Upper lobe of left lung (tissue), 4 donors: ENCODE data around the gene PDLIM4.

Experiments
- EP300 ChIP-seq, 4 donors: sonication (generic); formaldehyde crosslinking; IDR thresholded peaks; one replicate each; pipeline ENCODE4 v1.5.1; 2017; ENCODE audit warnings: antibody characterized with exemption in 4 of 4, control low read depth in 2 of 4
- POLR2A ChIP-seq, 4 donors: fragments of 450-650 bp; IDR thresholded peaks; one replicate each; pipeline ENCODE4 v1.5.1; 2016 to 2017; ENCODE audit warnings: antibody characterized with exemption in 4 of 4, mild to moderate bottlenecking in 2 of 4
- POLR2AphosphoS5 ChIP-seq, 2 donors: sonication (generic); formaldehyde crosslinking; IDR thresholded peaks; one replicate each; pipeline ENCODE4 v1.5.1; 2017; ENCODE audit warnings: antibody characterized with exemption in 2 of 2
- TF ChIP-seq, protein P1 (sequence below), 6 experiments: fragments of 450-650 bp in 4 of 6; fragments of 200-600 bp in 2 of 6; sonication (generic) in 2 of 6; IDR thresholded peaks; one replicate each; pipeline ENCODE4 v1.5.1; 2016 to 2019; ENCODE audit warnings: antibody characterized with exemption in 6 of 6

DNA sequence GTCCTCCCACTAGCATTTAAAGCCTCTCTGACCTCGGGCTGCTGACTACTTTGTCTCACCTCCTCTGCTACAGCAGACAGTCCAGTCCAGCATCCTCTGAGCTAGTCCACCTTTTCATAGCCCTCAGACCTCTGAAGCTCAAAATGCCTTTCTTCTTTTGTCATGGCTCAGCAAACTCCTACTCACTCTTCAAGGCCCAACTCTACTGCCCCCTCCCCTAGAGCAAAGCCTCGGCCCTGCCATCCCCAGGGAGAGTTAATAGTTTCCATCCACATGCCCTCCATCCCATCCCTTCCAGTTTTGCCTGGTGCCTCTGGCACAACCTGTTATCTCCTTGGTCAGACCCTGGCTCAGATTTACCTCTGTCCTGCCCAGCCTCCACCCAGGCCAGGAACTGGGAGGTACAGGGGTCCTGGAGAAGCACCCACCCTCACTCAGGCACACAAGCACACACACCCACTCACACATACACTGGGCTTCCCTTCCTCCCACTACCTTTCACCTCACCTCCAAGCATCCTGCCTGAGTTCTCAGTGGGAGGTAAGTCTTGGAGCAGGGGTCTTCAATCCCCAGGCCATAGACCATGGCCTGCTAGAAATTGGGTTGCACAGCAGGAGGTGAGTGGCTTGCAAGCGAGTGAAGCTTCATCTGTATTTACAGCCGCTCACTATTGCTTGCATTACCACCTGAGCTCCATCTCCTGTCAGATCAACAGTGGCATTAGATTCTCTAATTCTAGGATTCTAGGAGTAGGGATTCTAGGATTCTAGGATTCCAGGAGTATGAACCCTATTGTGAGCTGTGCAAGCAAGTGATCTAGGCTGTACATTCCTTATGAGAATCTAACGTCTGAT, 18.1 kb downstream of the PDLIM4 start:
- TF ChIP-seq, protein P1, sequence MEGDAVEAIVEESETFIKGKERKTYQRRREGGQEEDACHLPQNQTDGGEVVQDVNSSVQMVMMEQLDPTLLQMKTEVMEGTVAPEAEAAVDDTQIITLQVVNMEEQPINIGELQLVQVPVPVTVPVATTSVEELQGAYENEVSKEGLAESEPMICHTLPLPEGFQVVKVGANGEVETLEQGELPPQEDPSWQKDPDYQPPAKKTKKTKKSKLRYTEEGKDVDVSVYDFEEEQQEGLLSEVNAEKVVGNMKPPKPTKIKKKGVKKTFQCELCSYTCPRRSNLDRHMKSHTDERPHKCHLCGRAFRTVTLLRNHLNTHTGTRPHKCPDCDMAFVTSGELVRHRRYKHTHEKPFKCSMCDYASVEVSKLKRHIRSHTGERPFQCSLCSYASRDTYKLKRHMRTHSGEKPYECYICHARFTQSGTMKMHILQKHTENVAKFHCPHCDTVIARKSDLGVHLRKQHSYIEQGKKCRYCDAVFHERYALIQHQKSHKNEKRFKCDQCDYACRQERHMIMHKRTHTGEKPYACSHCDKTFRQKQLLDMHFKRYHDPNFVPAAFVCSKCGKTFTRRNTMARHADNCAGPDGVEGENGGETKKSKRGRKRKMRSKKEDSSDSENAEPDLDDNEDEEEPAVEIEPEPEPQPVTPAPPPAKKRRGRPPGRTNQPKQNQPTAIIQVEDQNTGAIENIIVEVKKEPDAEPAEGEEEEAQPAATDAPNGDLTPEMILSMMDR (IDR thresholded peaks at IDR 0.05): no peak
- TF ChIP-seq POLR2AphosphoS5 (IDR thresholded peaks at IDR 0.05) (no peak), POLR2A (IDR thresholded peaks at IDR 0.05) (no peak), EP300 (IDR thresholded peaks at IDR 0.05) (no peak)
